Neuronal stem cell (in vitro differentiated cells): ENCODE data around the gene VOPP1.

Source experiments
- DNase-seq: peaks from one replicate; pipeline ENCODE4 v3.0.0-alpha.2; 2013; ENCODE audit warnings: low spot score
- H2AFZ ChIP-seq: one replicate; pipeline ENCODE4 v1.6.1; 2013; ENCODE audit warnings: mild to moderate bottlenecking, low read length, inconsistent platforms
- H2AK5ac ChIP-seq: 2 replicates; pipeline ENCODE4 v1.6.1; 2013; ENCODE audit warnings: low read depth, mild to moderate bottlenecking, inconsistent platforms, low read length, moderate library complexity, mixed read lengths
- H2BK120ac ChIP-seq: 2 replicates; pipeline ENCODE4 v1.6.1; 2013; ENCODE audit warnings: low read depth, mild to moderate bottlenecking, inconsistent platforms, low read length, moderate library complexity, mixed read lengths
- H2BK12ac ChIP-seq: one replicate; pipeline ENCODE4 v1.6.1; 2013; ENCODE audit warnings: low read length, inconsistent platforms
- H2BK15ac ChIP-seq: 2 replicates; pipeline ENCODE4 v1.6.1; 2013; ENCODE audit warnings: mild to moderate bottlenecking, low read length, inconsistent platforms, mixed read lengths
- H2BK5ac ChIP-seq: one replicate; pipeline ENCODE4 v1.6.1; 2013; ENCODE audit warnings: inconsistent platforms, mild to moderate bottlenecking, low read length, moderate library complexity
- H3K14ac ChIP-seq: one replicate; pipeline ENCODE4 v1.6.1; 2013; ENCODE audit warnings: low read length, inconsistent platforms
- H3K18ac ChIP-seq: 2 replicates; pipeline ENCODE4 v1.6.1; 2013; ENCODE audit warnings: low read length, inconsistent platforms
- H3K23ac ChIP-seq: 2 replicates; pipeline ENCODE4 v1.6.1; 2013; ENCODE audit warnings: low read depth, mild to moderate bottlenecking, mixed read lengths, low read length, inconsistent platforms; ENCODE audit not compliant: poor library complexity
- H3K27ac ChIP-seq: replicated peaks from 3 replicates; pipeline ENCODE4 v1.5.1; 2013; ENCODE audit warnings: low read length, inconsistent platforms
- H3K27me3 ChIP-seq, 3 experiments: 2 replicates each; pipeline ENCODE4 v1.6.1; 2013; ENCODE audit warnings: low read length in 3 of 3, mild to moderate bottlenecking in 2 of 3, inconsistent platforms in 1 of 3, low read depth in 1 of 3, mixed read lengths in 1 of 3, moderate library complexity in 1 of 3; ENCODE audit not compliant: control insufficient read depth in 3 of 3, insufficient read depth in 3 of 3
- H3K36me3 ChIP-seq, 2 donors: replicated peaks in 1 of 2; 2 replicates each; pipeline ENCODE4 v1.6.1; 2013; ENCODE audit warnings: low read length in 2 of 2; ENCODE audit not compliant: control insufficient read depth in 2 of 2, insufficient read depth in 2 of 2
- H3K4ac ChIP-seq: 2 replicates; pipeline ENCODE4 v1.6.1; 2013; ENCODE audit warnings: inconsistent platforms, mild to moderate bottlenecking, low read length, moderate library complexity
- H3K4me1 ChIP-seq, 2 donors: 1 replicate in 1 of 2; 2 replicates in 1 of 2; pipeline ENCODE4 v1.6.1; 2013; ENCODE audit warnings: low read length in 2 of 2, low read depth in 1 of 2; ENCODE audit not compliant: control insufficient read depth in 2 of 2, insufficient read depth in 1 of 2
- H3K4me2 ChIP-seq: one replicate; pipeline ENCODE4 v1.6.1; 2013; ENCODE audit warnings: mild to moderate bottlenecking, low read length, inconsistent platforms; ENCODE audit not compliant: insufficient read depth, poor library complexity, severe bottlenecking
- H3K4me3 ChIP-seq, 2 donors: 2 replicates each; pipeline ENCODE4 v1.5.1; 2013; ENCODE audit warnings: low read length in 2 of 2, mild to moderate bottlenecking in 2 of 2, inconsistent platforms in 1 of 2, moderate library complexity in 1 of 2
- H3K79me1 ChIP-seq: one replicate; pipeline ENCODE4 v1.6.1; 2013; ENCODE audit warnings: low read depth, mild to moderate bottlenecking, inconsistent platforms, low read length, moderate library complexity
- H3K9ac ChIP-seq: one replicate; pipeline ENCODE4 v1.6.1; 2013; ENCODE audit warnings: mild to moderate bottlenecking, low read depth, low read length, inconsistent platforms; ENCODE audit not compliant: poor library complexity
- H3K9me3 ChIP-seq, 2 donors: replicated peaks in 1 of 2; 2 replicates each; pipeline versions ENCODE3 to v1.6.1; 2013; ENCODE audit warnings: low read length in 2 of 2, mild to moderate bottlenecking in 2 of 2, inconsistent platforms in 1 of 2, low read depth in 1 of 2, mixed read lengths in 1 of 2, moderate library complexity in 1 of 2; ENCODE audit not compliant: control insufficient read depth in 2 of 2, insufficient read depth in 1 of 2
- H4K8ac ChIP-seq: one replicate; pipeline ENCODE4 v1.6.1; 2013; ENCODE audit warnings: low read depth, mild to moderate bottlenecking, inconsistent platforms, low read length, moderate library complexity
- H4K91ac ChIP-seq: one replicate; pipeline ENCODE4 v1.6.1; 2013; ENCODE audit warnings: low read length, low read depth, mild to moderate bottlenecking, inconsistent platforms; ENCODE audit not compliant: poor library complexity
- WGBS, 2 donors: extraction: QIAGEN DNeasy Blood & Tissue Kit; methylation state at CpG; one replicate each; pipeline ENCODE4 v1.1.7; 2013; ENCODE audit warnings: missing lambda C conversion rate in 2 of 2, mixed read lengths in 1 of 2; ENCODE audit not compliant: insufficient read length in 2 of 2, insufficient replicate concordance in 1 of 2; ENCODE audit errors: extremely low coverage in 2 of 2; 5-methylcytosine and 5-hydroxymethylcytosine counted together

Gene VOPP1

GRCh38 chr7:55504093-55504859 is 68.0 kb downstream of the VOPP1 start:
- Histone ChIP-seq H3K4me1 (peaks cover 0 to 28% of the 10 kb centered on the region in 2 donors), H4K8ac (no peak overlapping the region), H3K18ac (no peak overlapping the region), H3K9me3 (no peaks in the 10 kb centered on the region), H3K27me3 (no peaks in the 10 kb centered on the region), H2BK12ac (no peak overlapping the region), H3K4me3 (no peak overlapping the region), H3K27ac (no peak overlapping the region), H3K14ac (no peak overlapping the region), H3K36me3 (peaks cover 0 to 29% of the 10 kb centered on the region in 2 donors), H3K23ac (no peak overlapping the region), H4K91ac (no peak overlapping the region), H2BK5ac (no peak overlapping the region), H2AFZ (no peak overlapping the region), H3K4ac (no peak overlapping the region), H2AK5ac (no peak overlapping the region), H3K9ac (no peak overlapping the region), H2BK15ac (no peak overlapping the region), H3K79me1 (no peaks in the 10 kb centered on the region), H2BK120ac (no peak overlapping the region), H3K4me2 (no peak overlapping the region)
- DNase-seq: no peak
- WGBS, 2 donors: no CpG with 5 or more reads among the region's 6 CpGs

GRCh38 chr7:55502858-55503440 is 69.4 kb downstream of the VOPP1 start:
- H2BK120ac ChIP-seq: no peak overlapping the region
- H3K4me3 ChIP-seq: no peak overlapping the region
- H4K91ac ChIP-seq: no peak overlapping the region
- no peak overlapping the region for H3K14ac ChIP-seq
- H2AFZ ChIP-seq: no peak overlapping the region
- WGBS, 2 donors: no CpG with 5 or more reads among the region's 8 CpGs
- no peak overlapping the region for H2AK5ac ChIP-seq
- H2BK5ac ChIP-seq: no peak overlapping the region
- H3K4me1 ChIP-seq: peaks cover 0 to 31% of the 10 kb centered on the region in 2 donors
- no peak overlapping the region for H3K18ac ChIP-seq
- no peak overlapping the region for H4K8ac ChIP-seq
- no peak for DNase-seq
- no peak overlapping the region for H3K4ac ChIP-seq
- no peak overlapping the region for H2BK15ac ChIP-seq
- peak overlapping the region; percentile 25 for H3K27ac ChIP-seq
- H3K9ac ChIP-seq: no peak overlapping the region
- no peak overlapping the region for H3K4me2 ChIP-seq
- H3K27me3 ChIP-seq: no peaks in the 10 kb centered on the region
- H3K36me3 ChIP-seq: peaks cover 0 to 32% of the 10 kb centered on the region in 2 donors
- H2BK12ac ChIP-seq: no peak overlapping the region
- H3K9me3 ChIP-seq: no peaks in the 10 kb centered on the region
- H3K23ac ChIP-seq: no peak overlapping the region
- no peaks in the 10 kb centered on the region for H3K79me1 ChIP-seq

DNA sequence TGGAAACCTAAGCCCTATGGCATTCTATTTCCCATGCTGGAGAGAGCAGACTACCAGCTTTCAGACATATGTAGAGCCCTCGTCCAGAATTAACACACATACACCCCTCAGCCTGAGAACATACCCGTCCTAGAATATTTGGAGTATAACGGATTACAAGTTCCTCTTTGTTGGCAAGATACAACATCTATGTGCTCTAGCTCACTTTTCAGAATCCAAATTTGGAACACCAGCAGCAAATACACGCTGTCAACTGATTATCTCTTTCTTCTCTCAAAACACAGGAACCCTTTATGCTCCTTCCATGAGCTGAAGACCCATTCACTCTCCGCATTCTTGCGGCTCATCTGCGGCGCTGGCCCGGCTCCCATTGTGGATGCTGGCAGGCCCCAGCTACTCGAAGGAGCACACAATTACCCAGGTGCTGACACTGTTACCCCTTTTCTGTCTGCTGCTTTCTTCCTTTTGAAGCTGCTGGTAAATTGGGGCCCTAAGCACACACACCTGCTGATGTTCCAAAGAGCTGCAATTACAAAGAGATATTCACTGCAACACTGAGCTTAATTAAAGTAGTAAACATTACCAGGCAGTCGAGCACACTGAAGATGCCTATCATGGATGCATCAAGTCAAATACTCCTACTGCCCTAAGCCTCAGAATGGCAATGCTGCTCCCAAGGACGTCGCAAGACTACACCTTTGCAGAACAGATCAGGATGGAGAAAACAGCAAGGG is 70.0 kb downstream of the VOPP1 start:
- DNase-seq: peak; percentile 37
- H2AFZ ChIP-seq: no peak overlapping the region
- H3K18ac ChIP-seq: no peak overlapping the region
- H3K9me3 ChIP-seq: no peaks in the 10 kb centered on the region
- H4K91ac ChIP-seq: no peak overlapping the region
- peaks cover 0 to 31% of the 10 kb centered on the region in 2 donors for H3K4me1 ChIP-seq
- H2AK5ac ChIP-seq: no peak overlapping the region
- H3K4ac ChIP-seq: no peak overlapping the region
- H4K8ac ChIP-seq: no peak overlapping the region
- H2BK12ac ChIP-seq: no peak overlapping the region
- H3K27me3 ChIP-seq: no peaks in the 10 kb centered on the region
- H3K79me1 ChIP-seq: no peaks in the 10 kb centered on the region
- no peak overlapping the region for H3K4me3 ChIP-seq
- no peak overlapping the region for H2BK120ac ChIP-seq
- H3K14ac ChIP-seq: no peak overlapping the region
- H3K9ac ChIP-seq: no peak overlapping the region
- no peak overlapping the region for H3K4me2 ChIP-seq
- WGBS, 2 donors: no CpG with 5 or more reads among the region's 13 CpGs
- H3K23ac ChIP-seq: no peak overlapping the region
- peak overlapping the region; percentile 45 for H3K27ac ChIP-seq
- no peak overlapping the region for H2BK15ac ChIP-seq
- peaks cover 0 to 38% of the 10 kb centered on the region in 2 donors for H3K36me3 ChIP-seq
- no peak overlapping the region for H2BK5ac ChIP-seq

- DNase-seq: no peak
- H3K14ac ChIP-seq: no peak overlapping the region
- peak overlapping the region; percentile 76 for H3K18ac ChIP-seq
- no peak overlapping the region for H3K23ac ChIP-seq
- no peak overlapping the region for H2BK120ac ChIP-seq
- H3K9me3 ChIP-seq: no peaks in the 10 kb centered on the region
- no peak overlapping the region for H2BK5ac ChIP-seq
- H3K4me1 ChIP-seq: peaks cover 0 to 31% of the 10 kb centered on the region in 2 donors
- H2AK5ac ChIP-seq: no peak overlapping the region
- no peak overlapping the region for H3K4ac ChIP-seq
- WGBS, 2 donors: no CpG with 5 or more reads among the region's 3 CpGs
- H3K27ac ChIP-seq: no peak overlapping the region
- H3K4me3 ChIP-seq: no peak overlapping the region
- no peak overlapping the region for H2BK15ac ChIP-seq
- no peak overlapping the region for H3K9ac ChIP-seq
- H4K91ac ChIP-seq: no peak overlapping the region
- H3K4me2 ChIP-seq: no peak overlapping the region
- H2BK12ac ChIP-seq: no peak overlapping the region
- H3K36me3 ChIP-seq: peaks cover 0 to 41% of the 10 kb centered on the region in 2 donors
- H4K8ac ChIP-seq: no peak overlapping the region
- H3K27me3 ChIP-seq: no peaks in the 10 kb centered on the region
- H3K79me1 ChIP-seq: no peaks in the 10 kb centered on the region
- H2AFZ ChIP-seq: no peak overlapping the region
Observed at GRCh38 chr7:55501611-55502010, 70.7 kb downstream of the VOPP1 start.
